HEK293T (cell line): ENCODE data around the gene NWD2.

Source experiments
- ARNT ChIP-seq: fragments of 450-650 bp; IDR thresholded peaks from 2 replicates; pipeline ENCODE4 v1.6.1; 2017; ENCODE audit warnings: mild to moderate bottlenecking
- BHLHE40 ChIP-seq: fragments of 450-650 bp; IDR thresholded peaks from 2 replicates; pipeline ENCODE4 v1.6.1; 2016; ENCODE audit warnings: mild to moderate bottlenecking, moderate library complexity, borderline replicate concordance
- CTBP1 ChIP-seq: fragments of 450-650 bp; IDR thresholded peaks from 2 replicates; pipeline ENCODE4 v1.6.1; 2016; ENCODE audit warnings: borderline replicate concordance
- ELF4 ChIP-seq: fragments of 450-650 bp; IDR thresholded peaks from 2 replicates; pipeline ENCODE4 v1.6.1; 2017; ENCODE audit warnings: antibody characterized with exemption
- FOXA1 ChIP-seq: fragments of 450-650 bp; IDR thresholded peaks from 2 replicates; pipeline ENCODE4 v1.6.1; 2016; ENCODE audit warnings: mild to moderate bottlenecking
- FOXK2 ChIP-seq: fragments of 450-650 bp; IDR thresholded peaks from 2 replicates; pipeline ENCODE4 v1.6.1; 2016; ENCODE audit warnings: mild to moderate bottlenecking
- FOXM1 ChIP-seq: fragments of 450-650 bp; IDR thresholded peaks from 2 replicates; pipeline ENCODE4 v1.6.1; 2017; ENCODE audit warnings: mild to moderate bottlenecking, borderline replicate concordance
- L3MBTL2 ChIP-seq: fragments of 450-650 bp; conservative IDR thresholded peaks from 2 replicates; pipeline ENCODE4 v1.6.1; 2016; ENCODE audit warnings: mild to moderate bottlenecking
- LEF1 ChIP-seq: fragments of 450-650 bp; IDR thresholded peaks from 2 replicates; pipeline ENCODE4 v1.6.1; 2017; ENCODE audit warnings: mild to moderate bottlenecking, borderline replicate concordance
- NFRKB ChIP-seq: fragments of 450-650 bp; IDR thresholded peaks from 2 replicates; pipeline ENCODE4 v1.6.1; 2016; ENCODE audit warnings: mild to moderate bottlenecking, moderate library complexity
- SP1 ChIP-seq: fragments of 450-650 bp; IDR thresholded peaks from 2 replicates; pipeline ENCODE4 v1.6.1; 2017
- SUZ12 ChIP-seq: fragments of 450-650 bp; IDR thresholded peaks from 2 replicates; pipeline ENCODE4 v1.6.1; 2016; ENCODE audit warnings: mild to moderate bottlenecking
- TF ChIP-seq, protein P1 (sequence below): fragments of 450-650 bp; IDR thresholded peaks from 2 replicates; pipeline ENCODE4 v1.6.1; 2016

DNA sequence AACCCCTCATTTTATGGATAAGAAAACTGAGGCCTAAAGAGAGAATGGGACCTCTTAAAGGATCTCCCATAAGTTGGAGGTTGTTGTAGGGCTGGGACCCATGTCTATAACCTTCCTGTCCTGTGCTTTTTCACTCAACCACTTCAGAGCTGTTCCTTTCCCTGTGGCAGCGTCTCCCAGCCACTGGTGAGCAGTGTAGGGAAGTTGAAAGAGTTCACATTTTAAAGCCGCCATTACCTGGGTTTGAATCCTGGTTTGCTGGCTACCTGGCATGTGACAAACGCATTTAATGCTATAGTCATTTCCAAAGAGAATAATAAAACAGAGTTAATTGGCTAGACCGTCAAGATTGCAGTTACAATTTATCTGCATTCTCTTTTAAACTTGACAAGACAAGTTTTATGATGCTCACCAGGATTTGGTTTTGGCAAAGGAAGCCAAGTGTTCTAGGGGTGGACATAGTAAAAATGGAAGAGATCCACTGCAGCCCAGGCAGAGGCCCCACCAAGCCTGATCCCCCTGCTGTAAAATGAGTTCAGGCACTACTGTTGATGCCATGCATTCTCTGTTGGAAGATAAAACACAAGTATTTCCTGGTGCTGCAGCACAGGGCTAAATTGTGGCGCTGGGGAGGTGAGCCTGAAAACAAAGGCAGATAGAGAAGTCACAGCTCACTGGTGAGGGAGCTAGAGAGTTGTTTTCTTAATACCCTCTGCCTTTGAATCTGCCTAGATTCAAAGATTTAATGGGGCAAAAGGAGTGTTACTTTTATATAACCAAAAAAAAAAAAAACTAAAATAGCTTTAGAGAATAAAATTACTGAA lies 218.7 kb downstream of the NWD2 start:
- TF ChIP-seq ELF4 (no peak), FOXM1 (no peak), FOXK2 (no peak), ARNT (no peak), SP1 (no peak), SUZ12 (no peak), FOXA1 (no peak), BHLHE40 (no peak), L3MBTL2 (no peak), NFRKB (no peak), CTBP1 (no peak), LEF1 (no peak)
- TF ChIP-seq, protein P1, sequence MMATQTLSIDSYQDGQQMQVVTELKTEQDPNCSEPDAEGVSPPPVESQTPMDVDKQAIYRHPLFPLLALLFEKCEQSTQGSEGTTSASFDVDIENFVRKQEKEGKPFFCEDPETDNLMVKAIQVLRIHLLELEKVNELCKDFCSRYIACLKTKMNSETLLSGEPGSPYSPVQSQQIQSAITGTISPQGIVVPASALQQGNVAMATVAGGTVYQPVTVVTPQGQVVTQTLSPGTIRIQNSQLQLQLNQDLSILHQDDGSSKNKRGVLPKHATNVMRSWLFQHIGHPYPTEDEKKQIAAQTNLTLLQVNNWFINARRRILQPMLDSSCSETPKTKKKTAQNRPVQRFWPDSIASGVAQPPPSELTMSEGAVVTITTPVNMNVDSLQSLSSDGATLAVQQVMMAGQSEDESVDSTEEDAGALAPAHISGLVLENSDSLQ, result no peak
